GM18907 (cell line): ENCODE measurements around the gene COG8.
A peak's percentile ranks its signal among the peaks of the same experiment; 100 is the strongest.
"Not testable (repeated sequence)": the region's sequence is repeated elsewhere in the genome, so short reads cannot be mapped to it uniquely, and the experiment has no call there.

ENCODE experiments used
- ATAC-seq: cut with Tn5 transposase; IDR thresholded peaks from one replicate; pipeline ENCODE4 v1.9.1; 2021; ENCODE audit warnings: mild to moderate bottlenecking, moderate library complexity; ENCODE audit not compliant: unreplicated experiment

COG8 gene

GRCh38 chr16:69339289-69340094, at the start of gene COG8, which contains the start of gene NIP7:
TSS of gene COG8 (minus strand) at chr16:69339564. CDS start at chr16:69339552, 12 bp downstream.
TSS of gene NIP7 (plus strand) at chr16:69339772. CDS start at chr16:69339830, 58 bp downstream.
- ATAC-seq = peak; percentile 89

- ATAC-seq = no peak
Observed at GRCh38 chr16:69386596-69386995, 47.2 kb upstream of the COG8 start.

- ATAC-seq = no peak
Observed at GRCh38 chr16:69384974-69385373, 45.6 kb upstream of the COG8 start.

GRCh38 chr16:69382421-69382820, 43.1 kb upstream of the COG8 start:
- no peak for ATAC-seq

GRCh38 chr16:69381231-69381630, 41.9 kb upstream of the COG8 start:
- no peak for ATAC-seq

- no peak for ATAC-seq
Observed at GRCh38 chr16:69378760-69379159, 39.4 kb upstream of the COG8 start.

- no peak for ATAC-seq
Observed at GRCh38 chr16:69378036-69378435, 38.7 kb upstream of the COG8 start.

- no peak for ATAC-seq
Observed at GRCh38 chr16:69376393-69377059, 37.2 kb upstream of the COG8 start.

GRCh38 chr16:69373019-69373418, 33.7 kb upstream of the COG8 start:
- no peak for ATAC-seq

- no peak for ATAC-seq
Observed at GRCh38 chr16:69371564-69371963, 32.2 kb upstream of the COG8 start.

- no peak for ATAC-seq
Observed at GRCh38 chr16:69368866-69369265, 29.5 kb upstream of the COG8 start.

GRCh38 chr16:69367980-69368379, 28.6 kb upstream of the COG8 start:
- ATAC-seq = no peak

- no peak for ATAC-seq
Observed at GRCh38 chr16:69366431-69366830, 27.1 kb upstream of the COG8 start.

- ATAC-seq = no peak
Observed at GRCh38 chr16:69365901-69366300, 26.5 kb upstream of the COG8 start.

- ATAC-seq = no peak
Observed at GRCh38 chr16:69364088-69364487, 24.7 kb upstream of the COG8 start.

- ATAC-seq = no peak
Observed at GRCh38 chr16:69363281-69363717, 23.9 kb upstream of the COG8 start.

- ATAC-seq = not testable (repeated sequence)
Observed at GRCh38 chr16:69360070-69360469, 20.7 kb upstream of the COG8 start.

GRCh38 chr16:69351309-69352027, 12.1 kb upstream of the COG8 start, which contains the start of gene TMED6:
TSS of gene TMED6 (minus strand) at chr16:69351786. CDS start at chr16:69351753, 33 bp downstream.
- ATAC-seq = no peak

- no peak for ATAC-seq
Observed at GRCh38 chr16:69350536-69351133, 11.3 kb upstream of the COG8 start.

- ATAC-seq = no peak
Observed at GRCh38 chr16:69349536-69349935, 10.2 kb upstream of the COG8 start.

- no peak for ATAC-seq
Observed at GRCh38 chr16:69348222-69348621, 8.9 kb upstream of the COG8 start.
